PFSK-1 (cell line): ENCODE results near the gene GUK1.

Experiments used
- FOXP2 ChIP-seq: optimal IDR thresholded peaks from 2 replicates; pipeline ENCODE3; 2011; ENCODE audit warnings: borderline replicate concordance, control low read depth, inconsistent platforms; ENCODE audit not compliant: insufficient read depth; ENCODE audit errors: extremely low read length, extremely low read depth
- POLR2AphosphoS5 ChIP-seq: IDR thresholded peaks from 2 replicates; pipeline ENCODE4 v1.6.1; 2012; ENCODE audit warnings: low read depth, mild to moderate bottlenecking, control low read depth, low read length, moderate library complexity
- SIN3A ChIP-seq: IDR thresholded peaks from 2 replicates; pipeline ENCODE4 v1.6.1; 2012; ENCODE audit warnings: mild to moderate bottlenecking, low read length, moderate library complexity, borderline replicate concordance; ENCODE audit not compliant: insufficient read depth
- TAF1 ChIP-seq: IDR thresholded peaks from 2 replicates; pipeline ENCODE4 v1.6.1; 2012; ENCODE audit warnings: low read length, control low read depth, borderline replicate concordance; ENCODE audit not compliant: insufficient read depth
- TF ChIP-seq, protein P1 (sequence below), 2 experiments: IDR thresholded peaks; 2 replicates each; pipeline versions ENCODE4 v1.6.1 to v1.8.0; 2011 to 2012; ENCODE audit warnings: low read depth in 2 of 2, low read length in 2 of 2, control low read depth in 1 of 2, inconsistent platforms in 1 of 2, mild to moderate bottlenecking in 1 of 2, moderate library complexity in 1 of 2; ENCODE audit not compliant: insufficient read depth in 1 of 2

GUK1 gene

DNA sequence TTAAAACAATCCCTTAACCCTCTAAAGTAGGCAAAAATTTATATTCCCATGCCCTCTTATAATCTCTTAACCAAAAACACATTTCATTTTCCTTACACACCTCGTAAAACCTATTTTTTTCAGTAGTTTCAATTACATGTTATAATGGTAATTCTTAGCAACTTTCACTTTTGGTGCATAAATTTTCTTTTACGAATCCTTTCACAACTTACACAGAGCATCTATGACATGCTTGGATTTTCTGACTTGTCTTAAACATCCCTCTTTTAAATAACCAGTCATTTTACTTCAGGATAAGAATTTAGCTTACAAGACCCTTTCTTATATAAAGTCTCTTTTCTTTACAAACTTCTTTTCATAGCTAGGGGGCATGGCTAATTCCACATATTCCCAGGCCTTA lies 22.0 kb upstream of the GUK1 start:
- TF ChIP-seq TAF1 (no peak), POLR2AphosphoS5 (no peak), FOXP2 (no peak), SIN3A (no peak)
- TF ChIP-seq, protein P1, sequence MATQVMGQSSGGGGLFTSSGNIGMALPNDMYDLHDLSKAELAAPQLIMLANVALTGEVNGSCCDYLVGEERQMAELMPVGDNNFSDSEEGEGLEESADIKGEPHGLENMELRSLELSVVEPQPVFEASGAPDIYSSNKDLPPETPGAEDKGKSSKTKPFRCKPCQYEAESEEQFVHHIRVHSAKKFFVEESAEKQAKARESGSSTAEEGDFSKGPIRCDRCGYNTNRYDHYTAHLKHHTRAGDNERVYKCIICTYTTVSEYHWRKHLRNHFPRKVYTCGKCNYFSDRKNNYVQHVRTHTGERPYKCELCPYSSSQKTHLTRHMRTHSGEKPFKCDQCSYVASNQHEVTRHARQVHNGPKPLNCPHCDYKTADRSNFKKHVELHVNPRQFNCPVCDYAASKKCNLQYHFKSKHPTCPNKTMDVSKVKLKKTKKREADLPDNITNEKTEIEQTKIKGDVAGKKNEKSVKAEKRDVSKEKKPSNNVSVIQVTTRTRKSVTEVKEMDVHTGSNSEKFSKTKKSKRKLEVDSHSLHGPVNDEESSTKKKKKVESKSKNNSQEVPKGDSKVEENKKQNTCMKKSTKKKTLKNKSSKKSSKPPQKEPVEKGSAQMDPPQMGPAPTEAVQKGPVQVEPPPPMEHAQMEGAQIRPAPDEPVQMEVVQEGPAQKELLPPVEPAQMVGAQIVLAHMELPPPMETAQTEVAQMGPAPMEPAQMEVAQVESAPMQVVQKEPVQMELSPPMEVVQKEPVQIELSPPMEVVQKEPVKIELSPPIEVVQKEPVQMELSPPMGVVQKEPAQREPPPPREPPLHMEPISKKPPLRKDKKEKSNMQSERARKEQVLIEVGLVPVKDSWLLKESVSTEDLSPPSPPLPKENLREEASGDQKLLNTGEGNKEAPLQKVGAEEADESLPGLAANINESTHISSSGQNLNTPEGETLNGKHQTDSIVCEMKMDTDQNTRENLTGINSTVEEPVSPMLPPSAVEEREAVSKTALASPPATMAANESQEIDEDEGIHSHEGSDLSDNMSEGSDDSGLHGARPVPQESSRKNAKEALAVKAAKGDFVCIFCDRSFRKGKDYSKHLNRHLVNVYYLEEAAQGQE (IDR thresholded peaks at IDR 0.05; ENCODE audit: insufficient read depth in 1 of 2, low read depth in 2 of 2, low read length in 2 of 2): no peak

DNA sequence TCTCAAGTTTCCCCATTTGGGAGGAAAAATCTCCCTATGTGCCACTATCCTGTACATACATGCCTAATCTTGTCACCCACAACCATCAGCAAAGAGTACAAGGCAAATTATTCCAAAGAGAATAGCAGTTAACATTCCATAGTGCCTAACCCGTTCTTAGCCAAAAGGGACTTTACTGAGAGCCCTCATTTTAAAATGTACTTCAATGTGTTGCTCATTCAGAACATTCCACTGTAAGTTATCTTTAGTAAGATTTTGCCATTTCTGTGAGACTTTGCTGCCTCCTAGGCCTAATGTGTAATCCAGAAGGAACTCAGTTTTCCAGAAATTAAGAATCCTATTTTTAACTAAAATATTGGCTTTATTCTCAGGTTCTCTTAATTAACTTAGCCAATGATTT lies 19.7 kb upstream of the GUK1 start:
- no peak for TF ChIP-seq TAF1
- TF ChIP-seq POLR2AphosphoS5: no peak
- TF ChIP-seq FOXP2: no peak
- TF ChIP-seq, protein P1 (IDR thresholded peaks at IDR 0.05; ENCODE audit: insufficient read depth in 1 of 2, low read depth in 2 of 2, low read length in 2 of 2): no peak
- TF ChIP-seq SIN3A: no peak

DNA sequence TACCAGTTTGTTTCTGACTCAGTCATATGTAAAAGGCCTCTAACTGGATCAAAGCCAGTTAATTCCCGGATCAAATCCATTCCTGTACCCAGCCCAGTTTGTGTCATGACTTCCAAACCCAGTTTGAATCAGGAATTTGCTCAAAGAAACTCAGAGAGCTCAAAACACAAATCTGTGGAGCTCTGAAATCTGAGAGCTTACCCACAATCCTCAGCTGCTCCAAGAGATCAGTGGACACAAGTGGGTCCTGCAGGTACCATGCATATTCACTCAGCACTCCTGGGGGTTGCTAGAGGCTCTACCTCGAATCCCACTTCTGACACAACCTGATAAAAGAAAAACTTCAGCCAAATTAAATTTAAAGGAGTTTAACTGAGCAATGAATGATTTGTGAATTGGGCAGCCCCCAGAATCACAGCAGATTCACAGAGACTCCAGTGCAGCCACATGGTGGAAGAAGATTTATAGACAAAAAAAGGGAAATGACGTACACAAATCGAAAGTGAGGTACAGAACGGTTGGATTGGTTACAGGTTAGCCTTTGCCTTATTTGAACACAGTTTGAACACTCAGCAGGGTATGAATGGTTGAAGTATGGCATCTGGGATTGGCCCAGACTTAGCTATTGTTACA lies 19.1 kb upstream of the GUK1 start:
- no peak for TF ChIP-seq SIN3A
- TF ChIP-seq, protein P1 (IDR thresholded peaks at IDR 0.05; ENCODE audit: insufficient read depth in 1 of 2, low read depth in 2 of 2, low read length in 2 of 2): no peak
- no peak for TF ChIP-seq POLR2AphosphoS5
- TF ChIP-seq TAF1: no peak
- no peak for TF ChIP-seq FOXP2

DNA sequence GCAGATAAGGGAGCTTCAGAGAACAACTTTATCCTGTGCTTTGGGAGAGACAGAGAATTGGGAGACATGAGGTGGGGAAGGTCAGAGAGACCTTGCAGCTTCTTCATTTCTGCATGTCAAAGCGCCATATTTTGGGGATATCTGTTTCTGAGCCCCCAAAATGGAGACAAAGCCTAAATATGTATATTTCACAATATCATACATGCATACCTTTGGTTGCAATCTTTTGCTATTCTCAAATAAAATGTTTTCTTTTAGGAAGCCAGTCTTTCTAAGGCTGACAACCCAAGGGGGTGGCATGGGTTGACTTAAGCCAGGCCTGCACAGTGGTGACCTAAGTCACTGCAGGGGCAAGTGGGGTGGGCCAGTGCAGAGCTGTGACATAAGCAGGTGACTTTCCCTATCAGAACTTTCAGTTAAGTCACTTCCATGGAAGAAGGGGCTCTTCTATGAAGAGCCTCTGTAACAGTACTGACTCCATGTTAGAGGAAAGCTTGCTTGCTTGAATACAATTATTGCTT lies 17.1 kb upstream of the GUK1 start:
- TF ChIP-seq POLR2AphosphoS5 (no peak), FOXP2 (no peak), SIN3A (no peak), TAF1 (no peak)
- TF ChIP-seq, protein P1 (IDR thresholded peaks at IDR 0.05; ENCODE audit: insufficient read depth in 1 of 2, low read depth in 2 of 2, low read length in 2 of 2): no peak

DNA sequence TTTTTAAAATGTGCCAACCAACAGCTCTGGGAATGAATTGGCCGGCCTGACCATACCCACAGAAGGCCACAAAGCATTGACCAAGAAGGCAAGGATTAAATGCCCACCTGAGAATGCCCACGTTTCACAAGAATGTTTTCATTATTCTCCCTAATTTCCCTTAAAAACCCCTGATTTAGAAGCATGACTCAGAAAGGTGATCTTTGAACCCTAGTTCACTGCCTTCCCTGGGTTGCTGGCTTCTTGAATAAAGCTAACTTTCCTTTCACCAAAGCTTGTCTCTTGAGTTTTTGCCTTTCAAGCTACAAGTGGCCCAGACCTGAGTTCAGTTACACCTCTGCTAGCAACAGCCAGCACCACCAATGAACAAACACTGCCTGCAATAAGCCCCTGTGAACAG lies 16.6 kb upstream of the GUK1 start:
- TF ChIP-seq SIN3A (no peak), TAF1 (no peak), POLR2AphosphoS5 (no peak)
